Measurements from ENCODE around the gene GHSR.

DNA sequence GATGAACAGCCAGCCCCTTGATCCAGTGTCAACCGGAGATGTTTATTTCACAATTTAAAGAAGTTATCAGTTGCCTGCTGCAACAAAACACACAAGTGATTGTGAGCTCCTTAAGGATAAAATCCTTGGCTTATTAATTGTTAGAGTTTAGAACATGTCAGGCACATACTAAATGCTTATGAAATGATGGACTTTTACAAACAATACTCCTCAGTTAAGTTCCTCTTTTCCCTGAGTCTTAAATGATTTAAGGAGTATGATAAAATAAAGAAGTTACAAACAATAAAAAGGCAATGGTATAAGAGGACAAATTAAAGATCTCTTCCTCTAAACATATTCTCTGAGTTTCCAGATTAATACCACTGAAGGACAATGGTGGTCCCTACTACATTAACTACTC lies 5.7 kb downstream of the GHSR start:
- TF ChIP-seq, protein P1, sequence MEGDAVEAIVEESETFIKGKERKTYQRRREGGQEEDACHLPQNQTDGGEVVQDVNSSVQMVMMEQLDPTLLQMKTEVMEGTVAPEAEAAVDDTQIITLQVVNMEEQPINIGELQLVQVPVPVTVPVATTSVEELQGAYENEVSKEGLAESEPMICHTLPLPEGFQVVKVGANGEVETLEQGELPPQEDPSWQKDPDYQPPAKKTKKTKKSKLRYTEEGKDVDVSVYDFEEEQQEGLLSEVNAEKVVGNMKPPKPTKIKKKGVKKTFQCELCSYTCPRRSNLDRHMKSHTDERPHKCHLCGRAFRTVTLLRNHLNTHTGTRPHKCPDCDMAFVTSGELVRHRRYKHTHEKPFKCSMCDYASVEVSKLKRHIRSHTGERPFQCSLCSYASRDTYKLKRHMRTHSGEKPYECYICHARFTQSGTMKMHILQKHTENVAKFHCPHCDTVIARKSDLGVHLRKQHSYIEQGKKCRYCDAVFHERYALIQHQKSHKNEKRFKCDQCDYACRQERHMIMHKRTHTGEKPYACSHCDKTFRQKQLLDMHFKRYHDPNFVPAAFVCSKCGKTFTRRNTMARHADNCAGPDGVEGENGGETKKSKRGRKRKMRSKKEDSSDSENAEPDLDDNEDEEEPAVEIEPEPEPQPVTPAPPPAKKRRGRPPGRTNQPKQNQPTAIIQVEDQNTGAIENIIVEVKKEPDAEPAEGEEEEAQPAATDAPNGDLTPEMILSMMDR (IDR thresholded peaks at IDR 0.05; ENCODE audit: low read depth, low read length, poor library complexity, severe bottlenecking): no peak
- TF ChIP-seq EZH2phosphoT487 (IDR thresholded peaks at IDR 0.05; ENCODE audit: borderline replicate concordance, low read length): no peak

Data from DOHH2 (cell line).